H1 (cell line): ENCODE results near the gene TMEM243. TPM values are rescaled to one million over a fixed set of nuclear protein-coding genes. Genes with fewer than 3 reads are reported as not detected.

Source experiments
- CTCF ChIA-PET: fragments of 300-600 bp; sonication (Branson Sonifier 250); formaldehyde crosslinking; loops from one replicate; lab custom pipeline; 2021; ENCODE audit not compliant: partially characterized antibody; lab: Charles Lee
- POLR2A ChIA-PET: fragments of 300-600 bp; sonication (Branson Sonifier 250); formaldehyde crosslinking; loops from one replicate; lab custom pipeline; 2021; ENCODE audit warnings: inconsistent platforms; ENCODE audit not compliant: partially characterized antibody; lab: Charles Lee
- DNase-seq, 2 experiments: peaks; one replicate each; pipeline versions ENCODE4 v3.0.0 to v3.0.0-alpha.2; 2010 to 2022; ENCODE audit warnings: low spot score in 2 of 2, low read depth in 1 of 2, mixed read lengths in 1 of 2
- FAIRE-seq: peaks from 2 replicates; lab custom pipeline; 2011; peaks lifted over from hg19 to GRCh38; lab: Jason Lieb, UNC
- H2AFZ ChIP-seq: 2 replicates; pipeline ENCODE4 v1.8.1; 2012; ENCODE audit warnings: low read length, inconsistent platforms
- H2AK5ac ChIP-seq: 2 replicates; pipeline ENCODE4 v1.6.1; 2013; ENCODE audit warnings: low read depth, low read length
- H2BK120ac ChIP-seq: replicated peaks from 2 replicates; pipeline ENCODE3; 2013; ENCODE audit warnings: low read depth, low read length, inconsistent platforms
- H2BK12ac ChIP-seq: 2 replicates; pipeline ENCODE4 v1.6.1; 2013; ENCODE audit warnings: low read depth, low read length
- H2BK15ac ChIP-seq: 2 replicates; pipeline ENCODE4 v1.6.1; 2013; ENCODE audit warnings: low read length
- H2BK20ac ChIP-seq: 2 replicates; pipeline ENCODE4 v1.6.1; 2013; ENCODE audit warnings: low read length
- H2BK5ac ChIP-seq: 2 replicates; pipeline ENCODE4 v1.6.1; 2013; ENCODE audit warnings: low read depth, low read length
- H3K14ac ChIP-seq: 2 replicates; pipeline ENCODE4 v1.6.1; 2013; ENCODE audit warnings: inconsistent platforms; ENCODE audit not compliant: insufficient read length
- H3K18ac ChIP-seq: 2 replicates; pipeline ENCODE4 v1.6.1; 2013; ENCODE audit warnings: low read length; ENCODE audit errors: extremely low read depth
- H3K23ac ChIP-seq: 2 replicates; pipeline ENCODE4 v1.6.1; 2013; ENCODE audit warnings: inconsistent platforms; ENCODE audit not compliant: insufficient read length
- H3K23me2 ChIP-seq: 2 replicates; pipeline ENCODE4 v1.6.1; 2013; ENCODE audit warnings: low read depth, low read length
- H3K27ac ChIP-seq: 2 replicates; pipeline ENCODE4 v1.6.1; 2011; ENCODE audit warnings: low read depth, low read length, inconsistent platforms
- H3K27me3 ChIP-seq, 4 experiments: replicated peaks in 1 of 4; 1 replicate in 1 of 4; 2 replicates in 3 of 4; pipeline versions ENCODE4 v1.6.1 to v1.8.1; 2011 to 2013; ENCODE audit warnings: low read length in 3 of 4, mild to moderate bottlenecking in 3 of 4, inconsistent platforms in 2 of 4, mixed read lengths in 2 of 4, moderate library complexity in 1 of 4; ENCODE audit not compliant: control insufficient read depth in 3 of 4, insufficient read depth in 3 of 4; ENCODE audit errors: extremely low read depth in 1 of 4
- H3K36me3 ChIP-seq, 4 experiments: 2 replicates each; pipeline versions ENCODE4 v1.6.1 to v1.8.1; 2011 to 2013; ENCODE audit warnings: mild to moderate bottlenecking in 4 of 4, low read length in 3 of 4, moderate library complexity in 2 of 4, control low read depth in 1 of 4, inconsistent platforms in 1 of 4; ENCODE audit not compliant: insufficient read depth in 4 of 4, control insufficient read depth in 2 of 4
- H3K4ac ChIP-seq: replicated peaks from 2 replicates; pipeline ENCODE3; 2013; ENCODE audit warnings: low read length, low read depth, mixed read lengths, inconsistent platforms; ENCODE audit not compliant: insufficient read length
- H3K4me1 ChIP-seq, 4 experiments: replicated peaks in 1 of 4; 1 replicate in 1 of 4; 2 replicates in 3 of 4; pipeline versions ENCODE4 v1.6.1 to v1.8.1; 2011 to 2013; ENCODE audit warnings: low read length in 3 of 4, inconsistent platforms in 2 of 4, mixed read lengths in 1 of 4; ENCODE audit not compliant: insufficient read depth in 4 of 4, control insufficient read depth in 3 of 4
- H3K4me2 ChIP-seq, 2 experiments: 2 replicates each; pipeline versions ENCODE4 v1.6.1 to v1.8.1; 2011 to 2013; ENCODE audit warnings: low read depth in 2 of 2, low read length in 2 of 2, control low read depth in 1 of 2, inconsistent platforms in 1 of 2, mild to moderate bottlenecking in 1 of 2; ENCODE audit not compliant: insufficient read depth in 1 of 2
- H3K4me3 ChIP-seq, 4 experiments: fragments of 200-600, 300-600 bp in 1 of 4; sonication (generic), shearing (Covaris generic), sonication (Bioruptor Twin) in 1 of 4; 2 replicates each; pipeline versions ENCODE4 v1.5.1 to v1.8.1; 2011 to 2016; ENCODE audit warnings: low read length in 4 of 4, low read depth in 3 of 4, control low read depth in 2 of 4, inconsistent platforms in 2 of 4, mild to moderate bottlenecking in 2 of 4, mixed read lengths in 1 of 4, moderate library complexity in 1 of 4; ENCODE audit not compliant: insufficient read depth in 2 of 4; ENCODE audit errors: extremely low read depth in 1 of 4
- H3K56ac ChIP-seq: replicated peaks from 2 replicates; pipeline ENCODE3; 2013; ENCODE audit warnings: low read depth, mild to moderate bottlenecking, mixed read lengths, low read length, inconsistent platforms; ENCODE audit not compliant: insufficient read length
- H3K79me1 ChIP-seq: 2 replicates; pipeline ENCODE4 v1.6.1; 2013; ENCODE audit warnings: low read depth, low read length, control low read depth
- H3K79me2 ChIP-seq, 2 experiments: 2 replicates each; pipeline versions ENCODE4 v1.6.1 to v1.8.1; 2012 to 2013; ENCODE audit warnings: low read length in 2 of 2, mild to moderate bottlenecking in 2 of 2, inconsistent platforms in 1 of 2; ENCODE audit not compliant: insufficient read depth in 2 of 2, control insufficient read depth in 1 of 2
- H3K9ac ChIP-seq, 4 experiments: replicated peaks in 1 of 4; 1 replicate in 1 of 4; 2 replicates in 3 of 4; pipeline versions ENCODE4 v1.6.1 to v1.8.1; 2011 to 2013; ENCODE audit warnings: low read depth in 3 of 4, low read length in 3 of 4, control low read depth in 2 of 4, mild to moderate bottlenecking in 2 of 4, moderate library complexity in 2 of 4, inconsistent platforms in 1 of 4; ENCODE audit errors: extremely low read depth in 1 of 4
- H3K9me3 ChIP-seq, 2 experiments: 2 replicates each; pipeline versions ENCODE4 v1.6.1 to v1.8.1; 2012 to 2013; ENCODE audit warnings: mild to moderate bottlenecking in 2 of 2, moderate library complexity in 2 of 2, control low read depth in 1 of 2, inconsistent platforms in 1 of 2, low read depth in 1 of 2, low read length in 1 of 2, mixed read lengths in 1 of 2; ENCODE audit not compliant: insufficient read depth in 2 of 2
- H4K20me1 ChIP-seq, 2 experiments: replicated peaks in 1 of 2; 2 replicates each; pipeline versions ENCODE3 to v1.8.1; 2011 to 2013; ENCODE audit warnings: inconsistent platforms in 2 of 2, low read length in 2 of 2, mild to moderate bottlenecking in 1 of 2; ENCODE audit not compliant: insufficient read depth in 2 of 2, control insufficient read depth in 1 of 2
- H4K5ac ChIP-seq: 2 replicates; pipeline ENCODE4 v1.6.1; 2013; ENCODE audit warnings: low read length, low read depth, mixed read lengths, inconsistent platforms; ENCODE audit not compliant: insufficient read length
- H4K8ac ChIP-seq: 2 replicates; pipeline ENCODE4 v1.8.0; 2013; ENCODE audit warnings: mild to moderate bottlenecking, moderate library complexity, low read length, inconsistent platforms; ENCODE audit not compliant: insufficient read depth; ENCODE audit errors: extremely low read depth
- H4K91ac ChIP-seq: replicated peaks from 2 replicates; pipeline ENCODE3; 2013; ENCODE audit warnings: low read length, mixed read lengths, inconsistent platforms; ENCODE audit not compliant: insufficient read length
- ATF2 ChIP-seq: IDR thresholded peaks from 2 replicates; pipeline ENCODE4 v1.6.1; 2012; ENCODE audit warnings: low read length, inconsistent platforms
- BACH1 ChIP-seq: IDR thresholded peaks from 2 replicates; pipeline ENCODE4 v1.6.1; 2012; ENCODE audit warnings: low read length, improper control_type of control experiment
- CBX8 ChIP-seq: fragments of 300-800, 300-1000 bp; sonication (generic); IDR thresholded peaks from 2 replicates; pipeline ENCODE4 v1.7.1; 2016; ENCODE audit warnings: low read depth, low read length, borderline replicate concordance
- GTF2F1 ChIP-seq: IDR thresholded peaks from 2 replicates; pipeline ENCODE4 v1.6.1; 2012; ENCODE audit warnings: low read depth, low read length, improper control_type of control experiment, borderline replicate concordance
- KDM4A ChIP-seq: IDR thresholded peaks from one replicate; pipeline ENCODE4 v1.7.1; 2012; ENCODE audit warnings: low read depth, mild to moderate bottlenecking, moderate library complexity, low read length, inconsistent platforms; ENCODE audit not compliant: severe bottlenecking
- MAX ChIP-seq: IDR thresholded peaks from 2 replicates; pipeline ENCODE4 v1.6.1; 2012; ENCODE audit warnings: inconsistent platforms
- NANOG ChIP-seq: IDR thresholded peaks from 2 replicates; pipeline ENCODE4 v1.6.1; 2011; ENCODE audit warnings: low read length, low read depth, mild to moderate bottlenecking, inconsistent platforms; ENCODE audit not compliant: insufficient read depth, poor library complexity, severe bottlenecking
- NRF1 ChIP-seq: IDR thresholded peaks from 2 replicates; pipeline ENCODE4 v1.6.1; 2011; ENCODE audit warnings: mild to moderate bottlenecking, low read depth, low read length, improper control_type of control experiment
- SIX5 ChIP-seq: IDR thresholded peaks from 2 replicates; pipeline ENCODE4 v1.6.1; 2011; ENCODE audit warnings: mild to moderate bottlenecking, low read depth, low read length
- SP1 ChIP-seq: IDR thresholded peaks from 2 replicates; pipeline ENCODE4 v1.6.1; 2011; ENCODE audit warnings: low read depth, low read length
- TAF1 ChIP-seq: IDR thresholded peaks from 2 replicates; pipeline ENCODE4 v1.6.1; 2011; ENCODE audit warnings: mild to moderate bottlenecking, low read depth, low read length
- WGBS, 2 experiments: shearing (Covaris generic) in 1 of 2; methylation state at CpG; one replicate each; pipeline versions ENCODE4 v1.1.6 to v1.1.7; 2013 to 2015; ENCODE audit warnings: low lambda C conversion rate in 2 of 2, mixed read lengths in 2 of 2, inconsistent platforms in 1 of 2, low coverage in 1 of 2, missing lambda C conversion rate in 1 of 2; ENCODE audit not compliant: insufficient replicate concordance in 2 of 2, insufficient coverage in 1 of 2, insufficient read length in 1 of 2; ENCODE audit errors: extremely low coverage in 1 of 2, missing lambda C conversion rate in 1 of 2; 5-methylcytosine and 5-hydroxymethylcytosine counted together
- polyA plus RNA-seq, 7 experiments: library from polyadenylated mRNA; depleted of rRNA in 3 of 7; stranded (reverse) in 5 of 7; unstranded in 2 of 7; fragments of >200 nt in 5 of 7; fragments of 200-250 nt in 2 of 7; gene quantifications; 1 replicate in 5 of 7; 2 replicates in 1 of 7; 4 replicates in 1 of 7; pipeline versions ENCODE4 v1.2.1 to v1.2.3, GENCODE V29; 2011 to 2013; ENCODE audit warnings: missing spikeins in 2 of 7, mixed read lengths in 2 of 7
- total RNA-seq: library from RNA; stranded (reverse); fragmentation: NEBNext Ultra II Directional; extraction: Animal tissue kit (Norgen Biotek cat#: 25700); gene quantifications from 2 replicates; pipeline ENCODE4 v1.2.1, GENCODE V29; 2021

TMEM243 gene
- total and polyA plus RNA-seq, 2 of the 8 experiments (the other 6 are each of a cell fraction or from before 2014, with no cell fraction given): 23.7 to 27.6 TPM

GRCh38 chr7:87147500-87147899 lies 72.0 kb downstream of the TMEM243 start:
- no peaks in the 10 kb centered on the region for H3K9me3 ChIP-seq
- H3K4me1 ChIP-seq: no peaks in the 10 kb centered on the region; a peak in 1 of 7 replicates
- H3K56ac ChIP-seq: no peak overlapping the region
- peak overlapping the region; percentile 4 for H3K4ac ChIP-seq
- H3K79me1 ChIP-seq: no peaks in the 10 kb centered on the region
- H2BK20ac ChIP-seq: no peak overlapping the region; the same call in 1 of the 2 replicates
- peak overlapping the region; percentile 82; the same call in 1 of the 2 replicates for H2BK15ac ChIP-seq
- no peak for FAIRE-seq
- no peak overlapping the region for H3K4me2 ChIP-seq
- no peak overlapping the region for H3K27ac ChIP-seq
- peaks cover 2% of the 10 kb centered on the region; the same call in 1 of the 2 replicates for H3K23me2 ChIP-seq
- no peak overlapping the region; a peak in 1 of 7 replicates for H3K9ac ChIP-seq
- H4K20me1 ChIP-seq: no peaks in the 10 kb centered on the region
- no peak overlapping the region; the same call in 1 of the 2 replicates for H2BK5ac ChIP-seq
- no peaks in the 10 kb centered on the region for H3K36me3 ChIP-seq
- H3K27me3 ChIP-seq: no peaks in the 10 kb centered on the region
- ChIA-PET POLR2A (interaction anchor here (0.6 kb wide), 1 partner anchor 14 kb away, joined by 3 read pairs; no protein-coding TSS in a partner anchor), CTCF (interaction anchor here (0.9 to 8.0 kb wide), 24 partner anchors 10 to 261 kb away, joined by 3 to 86 read pairs (median 8); partner anchors contain the start of gene ELAPOR2)
- DNase-seq: no peak
- peak overlapping the region; percentile 39; the same call in 1 of the 2 replicates for H4K8ac ChIP-seq
- no peak overlapping the region for H4K91ac ChIP-seq
- H4K5ac ChIP-seq: no peak overlapping the region
- H3K18ac ChIP-seq: no peak overlapping the region
- H3K79me2 ChIP-seq: peaks cover 0 to 4% of the 10 kb centered on the region in 2 experiments; a peak in 1 of 4 replicates
- peak overlapping the region; percentile 83; the same call in 1 of the 2 replicates for H2AFZ ChIP-seq
- no peak overlapping the region for H3K4me3 ChIP-seq
- no peak overlapping the region; the same call in 1 of the 2 replicates for H2BK12ac ChIP-seq
- no peak overlapping the region for H2BK120ac ChIP-seq
- no peak overlapping the region for H3K14ac ChIP-seq
- 90% methylated on average over 7 of the region's 7 CpGs; no CpG with 5 or more reads in 1 of the 2 experiments for WGBS, 2 experiments
- no peak overlapping the region for H2AK5ac ChIP-seq
- no peak overlapping the region for H3K23ac ChIP-seq
- TF ChIP-seq CBX8: no peak
- no peak for TF ChIP-seq BACH1
- no peak for TF ChIP-seq NRF1
- TF ChIP-seq TAF1: no peak
- TF ChIP-seq ATF2: no peak
- no peak for TF ChIP-seq GTF2F1
- TF ChIP-seq SIX5: no peak
- no peak for TF ChIP-seq NANOG
- TF ChIP-seq KDM4A: no peak
- no peak for TF ChIP-seq MAX
- TF ChIP-seq SP1: no peak
